ENCODE results near the gene UHRF2.

DNA sequence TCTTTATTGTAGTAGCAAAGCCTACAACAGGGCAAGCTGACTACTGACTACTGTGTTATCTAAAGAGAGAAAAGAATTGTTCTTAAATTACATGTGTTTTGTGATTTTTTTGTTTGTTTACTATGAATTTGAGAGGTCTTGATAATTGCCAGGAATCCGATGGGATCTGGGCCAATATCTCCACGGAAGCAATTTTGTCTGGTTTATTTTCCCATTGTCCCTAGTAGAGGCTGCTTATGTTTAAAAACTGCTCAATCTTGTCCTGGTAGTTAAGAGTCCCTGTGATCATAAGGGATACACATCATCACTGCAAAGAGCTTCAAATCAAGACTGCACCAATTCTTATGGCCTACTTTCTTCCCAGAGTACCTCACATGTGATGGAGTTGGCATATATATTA, 138.1 kb downstream of the UHRF2 start:
- TF ChIP-seq, protein P1, sequence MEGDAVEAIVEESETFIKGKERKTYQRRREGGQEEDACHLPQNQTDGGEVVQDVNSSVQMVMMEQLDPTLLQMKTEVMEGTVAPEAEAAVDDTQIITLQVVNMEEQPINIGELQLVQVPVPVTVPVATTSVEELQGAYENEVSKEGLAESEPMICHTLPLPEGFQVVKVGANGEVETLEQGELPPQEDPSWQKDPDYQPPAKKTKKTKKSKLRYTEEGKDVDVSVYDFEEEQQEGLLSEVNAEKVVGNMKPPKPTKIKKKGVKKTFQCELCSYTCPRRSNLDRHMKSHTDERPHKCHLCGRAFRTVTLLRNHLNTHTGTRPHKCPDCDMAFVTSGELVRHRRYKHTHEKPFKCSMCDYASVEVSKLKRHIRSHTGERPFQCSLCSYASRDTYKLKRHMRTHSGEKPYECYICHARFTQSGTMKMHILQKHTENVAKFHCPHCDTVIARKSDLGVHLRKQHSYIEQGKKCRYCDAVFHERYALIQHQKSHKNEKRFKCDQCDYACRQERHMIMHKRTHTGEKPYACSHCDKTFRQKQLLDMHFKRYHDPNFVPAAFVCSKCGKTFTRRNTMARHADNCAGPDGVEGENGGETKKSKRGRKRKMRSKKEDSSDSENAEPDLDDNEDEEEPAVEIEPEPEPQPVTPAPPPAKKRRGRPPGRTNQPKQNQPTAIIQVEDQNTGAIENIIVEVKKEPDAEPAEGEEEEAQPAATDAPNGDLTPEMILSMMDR (IDR thresholded peaks at IDR 0.05 in 2 of 3, conservative IDR thresholded peaks at IDR 0.05 in 1 of 3; ENCODE audit: insufficient read depth in 2 of 3, low read depth in 1 of 3, low read length in 3 of 3), result no peak
- TF ChIP-seq, protein P2, sequence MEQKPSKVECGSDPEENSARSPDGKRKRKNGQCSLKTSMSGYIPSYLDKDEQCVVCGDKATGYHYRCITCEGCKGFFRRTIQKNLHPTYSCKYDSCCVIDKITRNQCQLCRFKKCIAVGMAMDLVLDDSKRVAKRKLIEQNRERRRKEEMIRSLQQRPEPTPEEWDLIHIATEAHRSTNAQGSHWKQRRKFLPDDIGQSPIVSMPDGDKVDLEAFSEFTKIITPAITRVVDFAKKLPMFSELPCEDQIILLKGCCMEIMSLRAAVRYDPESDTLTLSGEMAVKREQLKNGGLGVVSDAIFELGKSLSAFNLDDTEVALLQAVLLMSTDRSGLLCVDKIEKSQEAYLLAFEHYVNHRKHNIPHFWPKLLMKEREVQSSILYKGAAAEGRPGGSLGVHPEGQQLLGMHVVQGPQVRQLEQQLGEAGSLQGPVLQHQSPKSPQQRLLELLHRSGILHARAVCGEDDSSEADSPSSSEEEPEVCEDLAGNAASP (IDR thresholded peaks at IDR 0.05), result no peak
